ENCODE measurements around the gene ASS1. TPM values are rescaled to one million over a fixed set of nuclear protein-coding genes. Genes with fewer than 3 reads are reported as not detected.

Gene ASS1
- total RNA-seq, 1 donor from 2014 or later: 73.1 TPM

DNA sequence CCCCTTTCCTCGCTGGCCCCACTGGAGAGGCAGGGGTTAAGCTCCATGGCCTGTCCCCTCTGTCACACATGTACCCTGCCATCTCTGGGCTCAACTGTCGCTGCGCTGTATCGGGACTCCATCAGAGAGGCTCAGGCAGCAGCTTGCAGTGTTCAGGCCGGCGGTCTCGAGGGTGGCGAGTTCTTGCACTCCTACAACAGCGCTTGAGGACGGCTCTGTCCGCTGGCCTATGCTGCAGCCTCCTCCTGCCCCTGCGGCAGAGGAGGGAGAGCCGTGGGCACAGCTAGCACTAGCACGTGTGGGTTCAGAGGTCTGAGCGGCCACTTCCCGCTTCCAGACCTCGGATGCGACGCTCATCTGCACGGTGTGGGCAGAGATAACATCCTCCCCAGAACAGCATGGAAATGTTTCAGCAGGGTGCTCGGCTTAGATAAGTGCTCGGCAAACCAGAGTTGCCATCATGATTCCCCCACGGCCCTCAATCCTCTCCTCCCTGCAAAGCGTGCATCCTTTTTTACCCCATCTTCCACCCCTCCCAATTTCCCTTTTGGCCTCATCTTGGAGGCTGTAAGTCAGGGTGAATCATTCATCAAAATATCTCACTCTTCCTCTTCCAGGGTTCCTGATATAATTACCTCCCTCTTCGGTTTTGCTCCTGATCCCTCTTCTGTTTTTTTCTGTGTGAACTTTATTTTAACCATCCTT, 92.7 kb downstream of the ASS1 start:
- intact Hi-C loops (cut with DNase I): no loop called here
- DNase-seq (ENCODE audit: low spot score): no peak
- peak; percentile 30 for ATAC-seq

DNA sequence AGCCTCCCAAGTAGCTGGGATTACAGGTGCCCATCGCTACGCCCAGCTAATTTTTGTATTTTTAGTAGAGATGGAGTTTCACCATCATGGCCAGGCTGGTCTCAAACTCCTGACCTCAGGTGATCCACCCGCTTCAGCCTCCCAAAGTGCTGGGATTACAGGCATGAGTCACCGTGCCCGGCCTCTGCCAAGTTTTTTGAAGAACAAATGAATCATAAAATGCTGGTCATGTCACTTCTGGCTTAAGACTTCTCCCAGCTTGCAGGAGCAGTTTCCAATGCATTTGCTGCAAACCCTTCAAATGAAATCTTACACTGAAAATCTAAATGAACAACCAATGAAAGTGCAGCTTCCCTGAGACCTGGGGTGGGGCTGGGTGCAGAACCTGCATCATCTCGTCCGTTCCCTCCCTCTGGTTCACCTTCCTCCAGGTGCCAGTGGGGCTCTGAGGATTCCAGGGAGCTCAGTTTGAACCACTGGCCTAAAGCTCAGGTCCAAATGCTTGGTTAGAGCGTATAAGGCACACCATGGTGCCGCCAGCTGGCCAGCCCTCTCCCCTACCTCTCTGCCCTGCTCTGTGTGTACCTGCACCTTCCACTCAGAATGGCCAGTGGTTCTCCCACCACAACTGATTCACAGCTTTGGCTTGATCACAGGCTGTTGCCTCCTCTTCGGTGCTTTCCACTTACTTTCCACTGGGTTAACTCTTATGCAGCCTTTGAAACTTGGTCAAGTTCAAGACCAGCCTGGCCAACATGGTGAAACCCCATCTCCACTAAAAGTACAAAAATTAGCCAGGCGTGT, 94.9 kb downstream of the ASS1 start:
- intact Hi-C loops (cut with DNase I): no loop called here
- DNase-seq (ENCODE audit: low spot score) (no peak), ATAC-seq (no peak)

GRCh38 chr9:130541533-130541932, 96.8 kb downstream of the ASS1 start:
- ATAC-seq: no peak
- DNase-seq (ENCODE audit: low spot score): no peak
- intact Hi-C loops (cut with DNase I): no loop called here

DNA sequence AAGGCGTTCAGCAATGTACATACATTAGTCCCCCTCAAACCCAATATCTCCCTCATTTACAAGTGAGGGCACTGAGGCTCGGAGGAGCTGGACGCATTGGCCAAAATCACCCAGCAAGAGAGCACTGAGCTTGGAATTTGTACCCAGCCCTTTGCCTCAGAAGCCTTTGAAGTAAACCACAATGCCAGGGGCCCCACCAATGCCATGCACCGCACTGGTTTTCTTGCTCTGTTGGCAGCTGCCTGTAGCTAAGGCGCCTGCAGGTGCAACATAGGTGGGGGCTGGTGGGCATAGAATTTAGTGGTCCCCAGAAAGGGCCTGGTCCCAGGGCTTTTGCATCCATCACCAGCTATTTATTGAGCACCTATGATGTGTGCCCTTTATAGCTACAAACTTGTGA, 97.3 kb downstream of the ASS1 start:
- no peak for DNase-seq (ENCODE audit: low spot score)
- intact Hi-C loops (cut with DNase I): no loop called here
- ATAC-seq: no peak

GRCh38 chr9:130542457-130543228, 97.9 kb downstream of the ASS1 start:
- DNase-seq (ENCODE audit: low spot score): no peak
- ATAC-seq: no peak
- intact Hi-C loops (cut with DNase I): no loop called here

- intact Hi-C loops (cut with DNase I): no loop called here
- no peak for ATAC-seq
- no peak for DNase-seq (ENCODE audit: low spot score)
Observed at GRCh38 chr9:130543368-130543767, 98.6 kb downstream of the ASS1 start.

DNA sequence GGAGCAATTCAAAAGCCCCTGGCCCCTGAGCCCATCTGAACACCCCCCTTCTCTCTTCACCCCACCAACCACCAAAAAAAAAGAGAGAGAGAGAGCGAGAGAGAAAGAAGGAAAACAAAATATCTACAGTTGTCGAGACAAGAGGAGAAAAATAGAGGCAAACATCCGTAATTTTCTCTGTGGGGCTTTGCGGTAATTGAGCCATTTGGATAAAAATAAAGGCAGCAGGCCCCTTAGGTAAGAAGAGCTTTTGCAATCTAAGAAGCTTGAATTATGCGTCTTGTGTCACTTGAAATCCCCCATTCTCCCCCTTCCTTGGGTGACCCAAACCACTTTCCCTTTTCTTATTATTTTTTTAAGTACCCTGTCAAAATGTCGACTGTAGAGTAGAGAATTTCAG, 99.1 kb downstream of the ASS1 start:
- DNase-seq (ENCODE audit: low spot score) (no peak), ATAC-seq (no peak)
- intact Hi-C loops (cut with DNase I): no loop called here

- no peak for DNase-seq (ENCODE audit: low spot score)
- no peak for ATAC-seq
- intact Hi-C loops (cut with DNase I): no loop called here
Observed at GRCh38 chr9:130544364-130544763, 99.6 kb downstream of the ASS1 start.

DNA sequence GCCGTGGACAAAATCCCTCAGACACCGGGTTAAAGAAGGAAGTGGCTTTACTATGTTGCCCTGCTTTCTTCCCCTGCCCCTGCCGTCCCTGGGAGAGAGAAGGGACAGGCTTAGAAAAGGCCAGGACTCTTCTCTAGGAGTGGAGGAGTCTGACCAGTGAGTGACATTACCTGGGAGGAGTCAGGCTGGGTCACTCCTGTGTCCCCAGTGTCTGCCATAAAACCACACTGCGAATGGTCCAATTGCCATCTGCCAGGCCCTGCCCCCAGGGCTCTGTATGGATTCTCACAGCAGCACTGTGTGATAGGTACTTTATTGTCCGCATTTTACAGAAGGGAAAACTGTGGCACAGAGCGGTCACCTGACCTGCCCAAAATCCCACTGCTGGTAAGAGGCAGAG, 103.3 kb downstream of the ASS1 start:
- intact Hi-C loops (cut with DNase I): no loop called here
- ATAC-seq (no peak), DNase-seq (ENCODE audit: low spot score) (no peak)

DNA sequence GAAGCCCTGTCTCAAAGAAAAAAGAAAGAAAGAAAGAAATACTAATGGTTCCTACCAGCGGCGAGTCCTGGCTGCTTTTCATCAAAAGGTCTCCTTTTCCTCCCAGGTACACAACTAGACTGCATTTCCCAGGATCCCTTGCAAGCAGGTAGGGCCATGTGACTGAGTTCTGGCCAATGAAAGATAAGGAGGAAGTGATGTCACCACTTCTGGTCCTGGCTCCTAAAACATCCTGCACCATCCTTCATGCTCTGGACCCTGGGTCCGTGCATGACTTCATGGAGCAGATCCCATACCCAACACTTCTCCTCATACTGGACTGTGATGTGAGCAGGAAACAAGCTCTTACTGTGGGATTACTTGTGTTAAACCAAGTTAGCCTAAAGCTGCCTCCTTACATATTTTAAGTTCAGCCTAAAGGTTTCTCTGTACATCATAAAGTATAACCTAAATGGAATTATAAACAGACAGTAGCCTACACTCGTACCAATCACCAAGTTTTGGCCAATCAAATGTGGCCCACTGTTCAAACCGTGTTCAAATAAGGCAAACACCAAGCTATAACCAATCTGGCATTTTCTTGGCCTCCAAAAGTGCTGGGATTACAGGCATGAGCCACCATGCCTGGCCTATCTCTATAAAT, 104.5 kb downstream of the ASS1 start:
- DNase-seq (ENCODE audit: low spot score) (no peak), ATAC-seq (no peak)
- intact Hi-C loops (cut with DNase I): no loop called here

Other genes with a start within 250 kb of the ASS1 start
- gene HMCN2, start 179.2 kb upstream of the ASS1 start, total RNA-seq: 3.3 TPM
- gene FUBP3, start 134.6 kb downstream of the ASS1 start, total RNA-seq: 53.8 TPM
- not detected for gene PRDM12, start 219.6 kb downstream of the ASS1 start, total RNA-seq
- gene EXOSC2, start 248.8 kb downstream of the ASS1 start, total RNA-seq: 27.2 TPM